GM23338 (cell line): ENCODE data around the gene TNFRSF19. TPM values are rescaled to one million over a fixed set of nuclear protein-coding genes. Genes with fewer than 3 reads are reported as not detected.

Experiments
- ATAC-seq: fragments of 200-7000 bp; cut with Tn5 transposase; 3 replicates; pipeline ENCODE4 v1.9.1; 2020
- DNase-seq: peaks from one replicate; pipeline ENCODE4 v3.0.0-alpha.2; 2015; ENCODE audit warnings: low spot score
- H2AFZ ChIP-seq: fragments of 200-600 bp; sonication (generic); 2 replicates; pipeline ENCODE4 v1.8.0; 2016; ENCODE audit warnings: antibody characterized with exemption, mild to moderate bottlenecking, moderate library complexity
- H3F3A ChIP-seq: fragments of 200-600 bp; sonication (generic); replicated peaks from 2 replicates; pipeline ENCODE4 v1.8.0; 2017; ENCODE audit warnings: antibody characterized with exemption, mixed run types, low read depth
- H3K27ac ChIP-seq: fragments of 200-600 bp; sonication (generic); 2 replicates; pipeline ENCODE4 v1.6.1; 2016; ENCODE audit warnings: low read depth
- H3K27me3 ChIP-seq: fragments of 200-600 bp; sonication (generic); 2 replicates; pipeline ENCODE4 v1.8.0; 2016; ENCODE audit warnings: mild to moderate bottlenecking, mixed run types, moderate library complexity; ENCODE audit not compliant: insufficient read depth
- H3K36me3 ChIP-seq: fragments of 200-600 bp; sonication (generic); 2 replicates; pipeline ENCODE4 v1.8.0; 2016; ENCODE audit warnings: mild to moderate bottlenecking; ENCODE audit not compliant: insufficient read depth
- H3K4me1 ChIP-seq: fragments of 200-600 bp; sonication (generic); 2 replicates; pipeline ENCODE4 v1.8.0; 2016; ENCODE audit warnings: mild to moderate bottlenecking, moderate library complexity; ENCODE audit not compliant: insufficient read depth
- H3K4me2 ChIP-seq: fragments of 200-600 bp; sonication (generic); 2 replicates; pipeline ENCODE4 v1.7.1; 2017; ENCODE audit warnings: mixed run types
- H3K4me3 ChIP-seq: fragments of 200-600 bp; sonication (generic); 2 replicates; pipeline ENCODE4 v1.6.1; 2016; ENCODE audit warnings: mixed run types
- H3K79me2 ChIP-seq: fragments of 200-600 bp; sonication (generic); replicated peaks from 2 replicates; pipeline ENCODE4 v1.8.0; 2017; ENCODE audit warnings: mild to moderate bottlenecking; ENCODE audit not compliant: insufficient read depth
- H3K9me2 ChIP-seq: fragments of 200-600 bp; sonication (generic); 2 replicates; pipeline ENCODE4 v1.8.0; 2017; ENCODE audit not compliant: insufficient read depth
- H4K20me1 ChIP-seq: fragments of 200-600 bp; sonication (generic); replicated peaks from 2 replicates; pipeline ENCODE4 v1.8.0; 2017; ENCODE audit warnings: mild to moderate bottlenecking; ENCODE audit not compliant: insufficient read depth
- H3K27ac Mint-ChIP-seq: 2 replicates; pipeline ENCODE4 v1.8.0; 2020; ENCODE audit warnings: inconsistent platforms, mild to moderate bottlenecking, moderate library complexity, mixed read lengths
- H3K27me3 Mint-ChIP-seq: 3 replicates; pipeline ENCODE4 v1.8.0; 2022; ENCODE audit warnings: low read depth, mild to moderate bottlenecking, moderate library complexity, mixed read lengths, inconsistent platforms; ENCODE audit not compliant: insufficient read depth, poor library complexity
- H3K36me3 Mint-ChIP-seq: 3 replicates; pipeline ENCODE4 v1.8.0; 2021; ENCODE audit warnings: low read depth, mild to moderate bottlenecking, inconsistent platforms, moderate library complexity, mixed read lengths
- H3K4me1 Mint-ChIP-seq: 3 replicates; pipeline ENCODE4 v1.8.0; 2020; ENCODE audit warnings: mild to moderate bottlenecking, inconsistent platforms, mixed read lengths
- H3K4me3 Mint-ChIP-seq: 3 replicates; pipeline ENCODE4 v1.8.0; 2021; ENCODE audit warnings: moderate library complexity, mild to moderate bottlenecking, inconsistent platforms, mixed read lengths
- H3K9me3 Mint-ChIP-seq: 3 replicates; pipeline ENCODE4 v1.8.0; 2020; ENCODE audit warnings: moderate library complexity, mild to moderate bottlenecking, inconsistent platforms, mixed read lengths
- CREB1 ChIP-seq: fragments of 250-450 bp; sonication (Bioruptor Pico); IDR thresholded peaks from 2 replicates; pipeline ENCODE4 v1.5.0; 2020; ENCODE audit warnings: low read depth, mild to moderate bottlenecking, moderate library complexity
- CTCF ChIP-seq, 2 experiments: fragments of 200-600 bp in 1 of 2; sonication (generic) in 1 of 2; conservative IDR thresholded peaks; 2 replicates each; pipeline versions ENCODE4 v1.5.1 to v1.6.1; 2016 to 2017; ENCODE audit warnings: antibody characterized with exemption in 2 of 2, low read depth in 2 of 2, mild to moderate bottlenecking in 2 of 2, moderate library complexity in 1 of 2
- NANOG ChIP-seq: IDR thresholded peaks from 2 replicates; pipeline ENCODE4 v1.6.1; 2016; ENCODE audit warnings: antibody characterized with exemption, borderline replicate concordance
- POLR2AphosphoS5 ChIP-seq: IDR thresholded peaks from 2 replicates; pipeline ENCODE4 v1.6.1; 2016; ENCODE audit warnings: antibody characterized with exemption, low read depth
- STAT1 ChIP-seq: IDR thresholded peaks from one replicate; pipeline ENCODE4 v1.6.1; 2016; ENCODE audit warnings: antibody characterized with exemption; ENCODE audit not compliant: unreplicated experiment
- ZNF114 ChIP-seq: fragments of 250-450 bp; sonication (Bioruptor Pico); IDR thresholded peaks from 2 replicates; pipeline ENCODE4 v1.5.0; 2020; ENCODE audit warnings: mild to moderate bottlenecking, moderate library complexity
- polyA plus RNA-seq: library from polyadenylated mRNA; unstranded; fragments of >200 nt; fragmentation: Nextera tagmentation; extraction: Ambion mirVana; gene quantifications from 2 replicates; pipeline ENCODE4 v1.2.1, GENCODE V29; 2016
- total RNA-seq: library from RNA; depleted of rRNA; stranded (reverse); fragments of >200 nt; shearing (Covaris generic); gene quantifications from 2 replicates; pipeline ENCODE4 v1.2.3, GENCODE V29; 2014
- TF ChIP-seq, protein P1 (sequence below): IDR thresholded peaks from one replicate; pipeline ENCODE4 v1.6.1; 2018; ENCODE audit warnings: antibody characterized with exemption; ENCODE audit not compliant: unreplicated experiment

The TNFRSF19 gene
- total and polyA plus RNA-seq, 2 experiments from 2014 or later = 0.21 to 0.35 TPM

GRCh38 chr13:23695196-23695595 is 125.0 kb downstream of the TNFRSF19 start:
- peaks cover 15% of the 10 kb centered on the region; the same call in 1 of the 2 replicates for H3K4me1 ChIP-seq
- no peaks in the 10 kb centered on the region for H3K36me3 Mint-ChIP-seq
- TF ChIP-seq CREB1 (CRISPR knock-in tag) = no peak
- TF ChIP-seq NANOG = no peak
- TF ChIP-seq ZNF114 (CRISPR knock-in tag) = no peak
- TF ChIP-seq, protein P1, sequence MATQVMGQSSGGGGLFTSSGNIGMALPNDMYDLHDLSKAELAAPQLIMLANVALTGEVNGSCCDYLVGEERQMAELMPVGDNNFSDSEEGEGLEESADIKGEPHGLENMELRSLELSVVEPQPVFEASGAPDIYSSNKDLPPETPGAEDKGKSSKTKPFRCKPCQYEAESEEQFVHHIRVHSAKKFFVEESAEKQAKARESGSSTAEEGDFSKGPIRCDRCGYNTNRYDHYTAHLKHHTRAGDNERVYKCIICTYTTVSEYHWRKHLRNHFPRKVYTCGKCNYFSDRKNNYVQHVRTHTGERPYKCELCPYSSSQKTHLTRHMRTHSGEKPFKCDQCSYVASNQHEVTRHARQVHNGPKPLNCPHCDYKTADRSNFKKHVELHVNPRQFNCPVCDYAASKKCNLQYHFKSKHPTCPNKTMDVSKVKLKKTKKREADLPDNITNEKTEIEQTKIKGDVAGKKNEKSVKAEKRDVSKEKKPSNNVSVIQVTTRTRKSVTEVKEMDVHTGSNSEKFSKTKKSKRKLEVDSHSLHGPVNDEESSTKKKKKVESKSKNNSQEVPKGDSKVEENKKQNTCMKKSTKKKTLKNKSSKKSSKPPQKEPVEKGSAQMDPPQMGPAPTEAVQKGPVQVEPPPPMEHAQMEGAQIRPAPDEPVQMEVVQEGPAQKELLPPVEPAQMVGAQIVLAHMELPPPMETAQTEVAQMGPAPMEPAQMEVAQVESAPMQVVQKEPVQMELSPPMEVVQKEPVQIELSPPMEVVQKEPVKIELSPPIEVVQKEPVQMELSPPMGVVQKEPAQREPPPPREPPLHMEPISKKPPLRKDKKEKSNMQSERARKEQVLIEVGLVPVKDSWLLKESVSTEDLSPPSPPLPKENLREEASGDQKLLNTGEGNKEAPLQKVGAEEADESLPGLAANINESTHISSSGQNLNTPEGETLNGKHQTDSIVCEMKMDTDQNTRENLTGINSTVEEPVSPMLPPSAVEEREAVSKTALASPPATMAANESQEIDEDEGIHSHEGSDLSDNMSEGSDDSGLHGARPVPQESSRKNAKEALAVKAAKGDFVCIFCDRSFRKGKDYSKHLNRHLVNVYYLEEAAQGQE = no peak
- TF ChIP-seq STAT1 = no peak
- TF ChIP-seq POLR2AphosphoS5 = no peak
- peak overlapping the region; percentile 99 for H2AFZ ChIP-seq
- H3K9me2 ChIP-seq = 0 out of 2 replicates have a peak, but pooled peaks cover 2% of the 10 kb centered on the region
- no peaks in the 10 kb centered on the region for H3F3A ChIP-seq
- H3K27ac Mint-ChIP-seq = no peak overlapping the region
- no peaks in the 10 kb centered on the region for H3K27me3 ChIP-seq
- H3K27me3 Mint-ChIP-seq = peaks cover 1% of the 10 kb centered on the region
- ATAC-seq = peak; percentile 68
- H3K27ac ChIP-seq = no peak overlapping the region
- H3K36me3 ChIP-seq = no peaks in the 10 kb centered on the region; the same call in 1 of the 2 replicates
- no peak overlapping the region for H3K4me3 Mint-ChIP-seq
- peaks cover 11% of the 10 kb centered on the region for H3K4me1 Mint-ChIP-seq
- no peaks in the 10 kb centered on the region for H3K79me2 ChIP-seq
- peak; percentile 44 for DNase-seq
- H3K9me3 Mint-ChIP-seq = no peaks in the 10 kb centered on the region
- peak overlapping the region; percentile 81 for H3K4me2 ChIP-seq
- H3K4me3 ChIP-seq = peak overlapping the region; percentile 54
- H4K20me1 ChIP-seq = no peaks in the 10 kb centered on the region

DNA sequence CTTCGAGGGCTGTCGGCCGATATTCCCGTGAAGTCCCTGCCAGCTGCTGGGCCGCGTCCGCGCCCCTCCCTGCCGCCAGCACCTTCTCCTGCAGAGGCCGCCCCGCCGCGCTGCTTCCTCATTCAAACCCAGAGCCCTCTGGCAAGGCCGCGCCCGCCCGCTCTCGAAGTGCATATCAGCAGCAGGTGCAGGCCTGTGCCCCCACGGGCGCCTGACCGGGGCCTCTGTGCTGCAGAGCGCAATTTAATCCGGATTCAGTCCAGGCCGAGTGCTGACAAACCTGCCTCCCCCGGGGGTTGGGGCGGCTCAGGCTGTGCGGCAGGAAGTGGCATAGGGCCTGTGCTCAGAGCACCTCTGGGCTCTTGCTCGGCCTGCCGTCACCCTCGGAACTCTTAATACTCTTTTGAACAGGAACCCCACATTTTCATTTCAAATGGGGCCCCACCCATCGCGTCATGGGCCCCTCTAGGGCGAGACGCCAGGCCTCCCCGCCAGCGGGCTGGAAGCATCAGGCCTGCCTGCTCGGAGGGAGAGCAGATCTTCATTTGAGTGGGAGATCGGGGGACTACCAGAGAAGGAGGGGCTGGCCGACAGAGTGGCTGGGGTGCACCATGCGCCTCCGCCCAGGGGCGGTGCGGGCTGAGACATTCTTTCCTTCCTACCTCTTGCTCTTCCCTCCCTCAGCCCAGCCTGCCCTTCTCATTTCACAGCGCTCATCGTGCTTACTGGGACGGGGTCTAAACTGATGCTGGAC is 125.7 kb downstream of the TNFRSF19 start:
- DNase-seq (peak; percentile 67), ATAC-seq (peak; percentile 70)
- Histone ChIP-seq H4K20me1 (no peaks in the 10 kb centered on the region), H3K4me3 (peak overlapping the region; percentile 54), H3K9me2 (0 out of 2 replicates have a peak, but pooled peaks cover 2% of the 10 kb centered on the region), H3K4me2 (peak overlapping the region; percentile 81), H3K4me1 (peaks cover 15% of the 10 kb centered on the region; the same call in 1 of the 2 replicates), H3K27me3 (no peaks in the 10 kb centered on the region), H2AFZ (peak overlapping the region; percentile 99), H3K27ac (no peak overlapping the region), H3F3A (no peaks in the 10 kb centered on the region), H3K79me2 (no peaks in the 10 kb centered on the region), H3K36me3 (no peaks in the 10 kb centered on the region; the same call in 1 of the 2 replicates)
- no peaks in the 10 kb centered on the region for H3K36me3 Mint-ChIP-seq
- H3K27ac Mint-ChIP-seq = no peak overlapping the region
- TF ChIP-seq POLR2AphosphoS5 (no peak), CTCF (conservative IDR thresholded peaks at IDR 0.05; ENCODE audit: low read depth in 2 of 2) (0 out of 4 replicates have a peak, but pooled peaks of 1 of the 2 experiments have one; percentile 6)
- H3K4me3 Mint-ChIP-seq = no peak overlapping the region
- peaks cover 11% of the 10 kb centered on the region for H3K4me1 Mint-ChIP-seq
- H3K9me3 Mint-ChIP-seq = no peaks in the 10 kb centered on the region
- H3K27me3 Mint-ChIP-seq = peaks cover 1% of the 10 kb centered on the region
